Karpas-422 (cell line): ENCODE results near the gene NME7. TPM values are rescaled to one million over a fixed set of nuclear protein-coding genes. Genes with fewer than 3 reads are reported as not detected.
"Not testable (repeated sequence)": the region's sequence is repeated elsewhere in the genome, so short reads cannot be mapped to it uniquely, and the experiment has no call there.

Experiments used
- DNase-seq: peaks from one replicate; pipeline ENCODE4 v3.0.0-alpha.2; 2015
- H2AFZ ChIP-seq: fragments of 200-600 bp; sonication (generic); 2 replicates; pipeline ENCODE4 v1.6.1; 2014; ENCODE audit warnings: antibody characterized with exemption, low read length, mixed read lengths
- H3K27ac ChIP-seq: fragments of 200-600 bp; sonication (generic); 2 replicates; pipeline ENCODE4 v1.5.1; 2014; ENCODE audit warnings: mild to moderate bottlenecking, low read length, moderate library complexity
- H3K27me3 ChIP-seq: fragments of 200-600 bp; sonication (generic); 2 replicates; pipeline ENCODE4 v1.6.1; 2014; ENCODE audit warnings: low read length, mixed read lengths
- H3K36me3 ChIP-seq: fragments of 200-600 bp; sonication (generic); 2 replicates; pipeline ENCODE4 v1.6.1; 2014; ENCODE audit warnings: low read length, mixed read lengths; ENCODE audit not compliant: insufficient read depth
- H3K4me1 ChIP-seq: fragments of 200-600 bp; sonication (generic); 2 replicates; pipeline ENCODE4 v1.6.1; 2014; ENCODE audit warnings: mild to moderate bottlenecking, low read length, mixed read lengths
- H3K4me2 ChIP-seq: fragments of 200-600 bp; sonication (generic); 2 replicates; pipeline ENCODE4 v1.6.1; 2014; ENCODE audit warnings: low read length, low read depth, mild to moderate bottlenecking; ENCODE audit not compliant: poor library complexity, severe bottlenecking
- H3K4me3 ChIP-seq: fragments of 200-600 bp; sonication (generic); 2 replicates; pipeline ENCODE4 v1.5.1; 2014; ENCODE audit warnings: mild to moderate bottlenecking, antibody characterized with exemption, low read length, mixed read lengths
- H3K79me2 ChIP-seq: fragments of 200-600 bp; sonication (generic); 2 replicates; pipeline ENCODE4 v1.6.1; 2014; ENCODE audit warnings: mild to moderate bottlenecking, low read length, mixed read lengths
- H3K9ac ChIP-seq: fragments of 200-600 bp; sonication (generic); 2 replicates; pipeline ENCODE4 v1.6.0; 2014; ENCODE audit warnings: low read length
- H3K9me2 ChIP-seq: fragments of 200-600 bp; sonication (generic), shearing (Covaris generic); replicated peaks from 2 replicates; pipeline ENCODE4 v1.6.0; 2014; ENCODE audit warnings: mild to moderate bottlenecking, low read length, moderate library complexity; ENCODE audit not compliant: insufficient read depth
- H3K9me3 ChIP-seq: fragments of 300-700, 200-600 bp; sonication (generic); 2 replicates; pipeline ENCODE4 v1.6.1; 2014; ENCODE audit warnings: low read length, mixed read lengths
- H4K20me1 ChIP-seq: fragments of 200-600 bp; sonication (generic); 2 replicates; pipeline ENCODE4 v1.6.1; 2014; ENCODE audit warnings: mild to moderate bottlenecking, antibody characterized with exemption, low read length, low read depth; ENCODE audit not compliant: insufficient read depth
- total RNA-seq: library from RNA; depleted of rRNA; stranded (reverse); fragments of >200 nt; shearing (Covaris generic); gene quantifications from 2 replicates; pipeline ENCODE4 v1.2.3, GENCODE V29; 2014; ENCODE audit warnings: low replicate concordance

Gene NME7
- total RNA-seq, 1 experiment from 2014 or later: 7.2 TPM

DNA sequence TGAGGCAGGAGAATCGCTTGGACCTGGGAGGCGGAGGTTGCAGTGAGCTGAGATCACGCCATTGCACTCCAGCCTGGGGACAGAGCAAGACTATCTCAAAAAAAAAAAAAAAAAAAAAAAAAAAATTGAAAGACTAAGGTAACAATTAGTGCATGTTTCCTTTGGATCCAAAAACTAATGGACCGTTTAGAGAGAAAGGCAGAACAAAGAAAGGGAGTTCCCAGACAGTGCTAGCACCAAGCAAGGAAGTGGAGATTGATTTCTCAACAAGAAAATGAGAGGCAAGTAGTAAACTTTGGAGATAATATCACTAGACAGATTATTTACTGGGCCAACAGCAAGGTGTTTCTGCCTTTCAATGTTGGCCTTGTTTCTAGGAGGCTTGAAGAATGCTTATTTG is 236.9 kb downstream of the NME7 start:
- no peak overlapping the region for H3K4me2 ChIP-seq
- H3K4me3 ChIP-seq: no peak overlapping the region
- no peaks in the 10 kb centered on the region for H3K79me2 ChIP-seq
- H3K4me1 ChIP-seq: 0 out of 2 replicates have a peak, but pooled peaks cover 2% of the 10 kb centered on the region
- H2AFZ ChIP-seq: no peak overlapping the region
- no peak overlapping the region for H3K27ac ChIP-seq
- no peaks in the 10 kb centered on the region for H3K9me3 ChIP-seq
- no peak for DNase-seq
- H3K9me2 ChIP-seq: no peaks in the 10 kb centered on the region
- H3K36me3 ChIP-seq: no peaks in the 10 kb centered on the region
- 0 out of 2 replicates have a peak, but pooled peaks cover under 1% of the 10 kb centered on the region for H4K20me1 ChIP-seq
- no peak overlapping the region for H3K9ac ChIP-seq
- H3K27me3 ChIP-seq: no peaks in the 10 kb centered on the region

DNA sequence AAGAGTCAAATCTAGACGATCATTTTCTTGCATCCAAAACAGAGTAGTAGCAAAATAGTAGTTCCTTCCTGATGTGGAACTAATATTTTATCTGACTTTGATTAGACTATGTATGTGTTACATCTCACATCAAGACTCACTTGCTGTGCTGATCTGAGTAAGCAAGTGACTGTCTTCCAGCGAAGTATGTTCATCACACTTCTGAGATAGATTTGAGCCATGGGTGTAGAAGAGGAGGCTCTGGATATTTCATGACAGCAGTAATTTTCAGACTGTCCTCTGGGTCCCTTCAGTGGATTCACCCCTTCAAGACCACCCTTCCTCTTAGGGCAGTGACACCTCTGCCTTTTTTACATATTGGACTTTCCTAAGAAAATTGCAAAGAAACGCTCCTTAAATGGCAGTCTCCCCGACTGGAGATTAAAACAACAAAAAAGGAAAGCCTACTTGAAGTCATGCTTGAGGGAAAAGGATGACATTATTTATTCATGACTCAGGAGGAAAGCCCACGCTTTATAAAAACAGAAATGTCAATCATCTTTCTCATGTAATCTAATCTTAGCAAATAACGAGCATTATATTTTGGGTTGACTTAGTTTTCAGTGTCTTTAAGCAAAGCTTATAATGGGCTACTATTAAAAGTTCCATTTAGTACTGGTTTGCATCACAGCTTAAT is 238.3 kb downstream of the NME7 start:
- Histone ChIP-seq H3K4me2 (no peak overlapping the region), H3K27ac (no peak overlapping the region), H3K36me3 (no peaks in the 10 kb centered on the region), H4K20me1 (no peaks in the 10 kb centered on the region), H3K9me2 (no peaks in the 10 kb centered on the region), H2AFZ (no peak overlapping the region), H3K4me3 (no peak overlapping the region), H3K27me3 (no peaks in the 10 kb centered on the region), H3K4me1 (0 out of 2 replicates have a peak, but pooled peaks cover under 1% of the 10 kb centered on the region), H3K9ac (no peak overlapping the region), H3K79me2 (no peaks in the 10 kb centered on the region), H3K9me3 (no peaks in the 10 kb centered on the region)
- DNase-seq: no peak

- no peak for DNase-seq
- Histone ChIP-seq H3K9me2 (no peaks in the 10 kb centered on the region), H3K9me3 (no peaks in the 10 kb centered on the region), H3K27ac (no peak overlapping the region), H3K36me3 (no peaks in the 10 kb centered on the region), H3K27me3 (no peaks in the 10 kb centered on the region), H3K4me1 (no peaks in the 10 kb centered on the region), H3K79me2 (no peaks in the 10 kb centered on the region), H2AFZ (no peak overlapping the region), H3K4me2 (no peak overlapping the region), H3K4me3 (no peak overlapping the region), H3K9ac (no peak overlapping the region), H4K20me1 (no peaks in the 10 kb centered on the region)
These were observed 239.0 kb downstream of the NME7 start for GRCh38 chr1:169128562-169128961.

- no peaks in the 10 kb centered on the region for H4K20me1 ChIP-seq
- DNase-seq: no peak
- H3K9me3 ChIP-seq: no peaks in the 10 kb centered on the region
- H3K27ac ChIP-seq: no peak overlapping the region
- no peak overlapping the region for H2AFZ ChIP-seq
- H3K79me2 ChIP-seq: no peaks in the 10 kb centered on the region
- no peaks in the 10 kb centered on the region for H3K4me1 ChIP-seq
- H3K9ac ChIP-seq: no peak overlapping the region
- no peaks in the 10 kb centered on the region for H3K36me3 ChIP-seq
- H3K4me2 ChIP-seq: no peak overlapping the region
- H3K9me2 ChIP-seq: no peaks in the 10 kb centered on the region
- H3K4me3 ChIP-seq: no peak overlapping the region
- H3K27me3 ChIP-seq: no peaks in the 10 kb centered on the region
These were observed 240.3 kb downstream of the NME7 start for GRCh38 chr1:169127305-169127704.

DNA sequence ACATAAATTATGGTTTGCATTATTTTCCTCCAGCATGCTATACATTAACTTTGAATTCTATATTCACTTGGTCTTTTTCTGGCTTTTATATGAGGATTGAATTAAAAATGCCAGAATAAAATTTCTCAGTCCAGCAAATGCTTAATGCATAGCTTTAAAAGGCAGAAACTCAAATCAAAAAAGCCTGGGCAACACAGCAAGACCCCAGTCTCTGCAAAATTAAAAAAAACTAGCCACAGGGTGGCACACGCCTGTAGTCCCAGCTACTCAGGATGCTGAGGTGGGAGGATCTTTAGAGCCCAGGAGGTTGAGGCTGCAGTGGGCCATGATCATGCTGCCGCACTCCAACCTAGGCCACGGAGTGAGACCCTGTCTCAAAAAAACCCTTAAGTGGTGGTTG is 241.3 kb downstream of the NME7 start:
- Histone ChIP-seq H4K20me1 (no peaks in the 10 kb centered on the region), H3K27me3 (no peaks in the 10 kb centered on the region), H3K27ac (no peak overlapping the region), H3K9me2 (no peaks in the 10 kb centered on the region), H3K4me2 (no peak overlapping the region), H3K9me3 (no peaks in the 10 kb centered on the region), H3K36me3 (no peaks in the 10 kb centered on the region), H3K9ac (no peak overlapping the region), H3K4me1 (no peaks in the 10 kb centered on the region), H2AFZ (no peak overlapping the region), H3K4me3 (no peak overlapping the region), H3K79me2 (no peaks in the 10 kb centered on the region)
- no peak for DNase-seq

- not testable (repeated sequence) for H3K79me2 ChIP-seq, H3K27ac ChIP-seq, DNase-seq, H4K20me1 ChIP-seq, H3K36me3 ChIP-seq, H3K4me3 ChIP-seq, H3K27me3 ChIP-seq, H2AFZ ChIP-seq, H3K9me3 ChIP-seq, H3K9me2 ChIP-seq, H3K4me1 ChIP-seq, H3K4me2 ChIP-seq, H3K9ac ChIP-seq
These were observed 242.0 kb downstream of the NME7 start for GRCh38 chr1:169125597-169125996.

- Histone ChIP-seq H4K20me1 (no peaks in the 10 kb centered on the region), H3K4me3 (no peak overlapping the region), H3K9me3 (no peaks in the 10 kb centered on the region), H3K4me1 (no peaks in the 10 kb centered on the region), H3K36me3 (no peaks in the 10 kb centered on the region), H2AFZ (no peak overlapping the region), H3K27ac (no peak overlapping the region), H3K79me2 (no peaks in the 10 kb centered on the region), H3K9ac (no peak overlapping the region), H3K4me2 (no peak overlapping the region), H3K9me2 (no peaks in the 10 kb centered on the region), H3K27me3 (no peaks in the 10 kb centered on the region)
- DNase-seq: no peak
These were observed 243.1 kb downstream of the NME7 start for GRCh38 chr1:169124459-169124858.

GRCh38 chr1:169122976-169123375 is 244.6 kb downstream of the NME7 start:
- Histone ChIP-seq H3K9ac (no peak overlapping the region), H3K9me2 (no peaks in the 10 kb centered on the region), H2AFZ (no peak overlapping the region), H3K36me3 (no peaks in the 10 kb centered on the region), H3K4me2 (no peak overlapping the region), H3K79me2 (no peaks in the 10 kb centered on the region), H3K27me3 (no peaks in the 10 kb centered on the region; the same call in 1 of the 2 replicates), H3K4me1 (no peaks in the 10 kb centered on the region), H4K20me1 (no peaks in the 10 kb centered on the region), H3K27ac (no peak overlapping the region), H3K9me3 (no peaks in the 10 kb centered on the region), H3K4me3 (no peak overlapping the region)
- no peak for DNase-seq
